ENCODE measurements around the gene GPR85.
"Not testable (repeated sequence)": the region's sequence is repeated elsewhere in the genome, so short reads cannot be mapped to it uniquely, and the experiment has no call there.

The GPR85 gene

GRCh38 chr7:113086431-113086888 is at the start of gene GPR85:
TSS of gene GPR85 (minus strand) at chr7:113086827. CDS start at chr7:113084721, 2,106 bp downstream.
- DNase-seq, result no peak

DNA sequence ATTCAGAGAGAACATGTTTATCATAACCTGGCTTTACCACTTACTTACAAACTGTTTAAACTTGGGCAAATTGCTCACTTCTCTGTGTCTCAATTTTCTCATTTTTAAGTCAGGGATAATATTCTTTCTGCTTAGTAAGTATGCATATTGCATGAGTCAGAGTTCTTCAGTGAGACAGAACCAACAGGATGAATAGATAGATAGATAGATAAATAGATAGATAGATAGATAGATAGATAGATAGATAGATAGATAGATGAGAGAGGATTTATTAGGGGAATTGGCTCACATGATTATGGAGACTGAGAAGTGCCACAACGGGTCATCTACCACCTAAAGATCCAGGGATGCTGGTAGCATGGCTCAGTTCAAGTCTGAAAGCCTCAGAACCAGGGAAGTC is 47.4 kb upstream of the GPR85 start:
- no peak for DNase-seq

GRCh38 chr7:113131367-113131766 is 44.7 kb upstream of the GPR85 start:
- DNase-seq, result no peak

- no peak for DNase-seq
These were observed 41.4 kb upstream of the GPR85 start for GRCh38 chr7:113128031-113128430.

DNA sequence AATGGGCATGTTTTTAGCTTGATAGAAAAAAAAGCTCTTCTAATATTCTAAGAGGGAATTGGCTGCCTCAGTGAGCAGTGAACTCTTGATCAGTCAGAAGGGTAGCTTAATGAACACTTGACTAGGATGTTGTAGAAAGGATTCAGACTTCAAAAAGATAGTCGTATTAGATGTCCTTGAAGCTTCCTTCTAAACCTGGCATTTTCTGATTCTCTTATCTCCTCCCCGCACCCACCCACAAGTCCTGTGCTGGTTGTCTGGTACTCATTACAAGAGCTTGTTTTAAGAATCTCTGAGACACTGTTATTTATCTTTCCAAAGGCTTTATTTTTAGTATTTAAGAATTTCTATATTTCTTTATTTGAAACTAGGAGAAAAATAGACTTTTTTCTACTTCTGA is 39.1 kb upstream of the GPR85 start:
- no peak for DNase-seq

DNA sequence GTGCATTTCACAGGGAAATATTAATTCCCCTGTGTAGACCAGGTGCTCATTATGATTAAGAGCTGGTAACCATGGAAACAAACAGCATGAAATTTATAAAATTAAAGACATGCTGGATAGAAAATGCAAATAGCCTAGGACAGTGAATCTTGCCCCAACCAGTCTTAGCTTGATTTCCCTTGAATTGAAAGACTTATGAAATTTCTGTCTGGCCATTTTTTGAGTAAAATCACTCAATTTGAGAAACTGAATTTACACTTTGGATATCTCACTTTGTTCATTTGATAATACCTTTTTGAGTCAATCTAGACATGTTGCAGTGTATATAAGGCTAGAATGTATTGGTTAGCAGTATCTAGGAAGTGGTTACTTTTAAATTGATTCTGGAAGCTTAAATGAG is 36.1 kb upstream of the GPR85 start:
- no peak for DNase-seq

DNA sequence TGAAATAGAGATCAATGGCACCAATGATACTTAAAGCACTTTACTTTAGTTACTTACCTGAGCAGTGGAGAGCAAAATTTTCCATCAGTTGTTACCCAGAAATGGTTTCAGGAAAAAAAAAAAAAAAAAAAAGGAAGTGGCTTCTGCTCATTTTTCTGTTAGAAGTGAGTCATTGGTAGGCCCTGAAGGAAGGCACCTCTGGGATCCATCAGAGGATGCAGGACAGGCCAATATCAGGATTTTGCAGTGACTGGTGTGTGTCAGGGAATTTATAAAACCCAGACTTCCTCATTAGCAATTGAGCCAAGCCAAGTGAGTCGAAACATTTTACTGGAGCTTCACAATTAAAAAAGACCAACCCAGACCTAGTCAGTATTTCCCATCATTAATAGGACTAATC is 34.0 kb upstream of the GPR85 start:
- no peak for DNase-seq

DNA sequence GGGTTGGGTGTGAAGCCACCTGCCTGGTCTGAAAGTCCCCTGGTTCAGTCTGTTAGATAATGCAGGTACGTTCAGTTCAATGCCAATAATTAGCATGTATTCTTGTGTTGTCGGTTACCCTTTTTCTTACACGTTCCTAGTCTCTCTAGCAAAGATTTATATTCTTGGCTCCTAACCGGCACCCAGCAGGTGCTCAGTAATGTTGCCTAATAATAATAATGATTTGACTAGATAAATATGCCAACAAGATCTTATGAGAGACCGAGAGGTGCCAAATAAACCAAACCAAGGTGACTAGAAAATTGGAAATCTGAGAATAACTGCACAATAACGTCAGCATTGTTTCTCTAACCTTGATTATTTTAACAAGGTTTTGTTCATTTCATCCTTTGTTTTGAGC is 32.8 kb upstream of the GPR85 start:
- DNase-seq, result no peak

GRCh38 chr7:113118074-113118959 is 31.7 kb upstream of the GPR85 start, which contains the start of gene SMIM30:
TSS of gene SMIM30 (minus strand) at chr7:113118554. CDS start at chr7:113117578, 976 bp downstream.
- DNase-seq, result peak; percentile 79

- DNase-seq, result not testable (repeated sequence)
These were observed 30.7 kb upstream of the GPR85 start for GRCh38 chr7:113117374-113117774.

DNA sequence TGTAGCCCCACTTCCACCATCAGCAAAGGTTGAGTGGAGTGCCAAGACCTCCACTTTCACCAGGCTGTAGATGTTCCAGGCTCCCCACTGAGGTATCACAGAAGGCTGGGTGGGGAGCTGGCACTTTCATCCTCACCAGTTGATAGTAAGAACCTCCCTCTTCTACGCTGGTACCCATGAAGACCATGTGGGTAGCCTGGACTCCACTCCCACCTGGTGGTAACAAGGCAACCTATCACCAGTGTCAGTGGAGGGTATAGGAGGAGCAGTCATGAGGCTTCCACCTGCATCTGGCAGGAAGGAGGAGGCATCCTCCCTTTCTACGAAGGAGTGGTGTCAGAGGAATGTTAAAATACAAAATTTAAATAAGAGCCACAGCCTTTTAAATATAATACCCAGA is 27.3 kb upstream of the GPR85 start:
- DNase-seq, result no peak

- DNase-seq, result no peak
These were observed 23.1 kb upstream of the GPR85 start for GRCh38 chr7:113109718-113110117.

GRCh38 chr7:113100121-113100603 is 13.5 kb upstream of the GPR85 start:
- no peak for DNase-seq

DNA sequence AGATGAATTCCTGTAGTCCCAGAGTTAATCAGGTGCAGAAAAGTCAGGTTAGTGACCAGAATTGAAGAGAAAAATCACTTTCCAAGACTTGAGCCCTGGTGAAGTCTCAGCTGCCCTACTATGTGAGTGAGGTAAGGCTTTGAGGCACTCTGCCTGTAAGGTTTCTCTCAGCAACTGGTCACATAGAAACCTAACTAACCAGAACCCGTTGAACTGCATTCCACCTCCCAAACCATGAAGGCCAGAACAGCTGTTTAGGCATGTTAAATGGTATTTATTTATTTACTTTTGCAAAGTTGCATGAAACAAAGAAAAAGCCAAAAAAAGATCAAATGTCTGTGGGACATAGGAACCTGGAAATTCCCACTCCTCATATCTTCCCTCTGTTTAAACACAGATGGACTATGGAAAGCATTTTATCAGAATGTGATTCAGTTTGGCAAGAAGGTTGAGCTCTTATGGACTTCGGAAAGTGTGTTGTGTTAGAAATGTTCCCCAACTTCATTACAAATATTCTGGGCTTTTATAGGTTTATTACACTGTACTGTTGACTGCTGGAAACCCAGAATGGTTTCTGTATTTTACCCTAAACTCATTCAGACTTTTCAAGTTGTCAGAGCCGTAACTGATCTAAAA is 12.8 kb upstream of the GPR85 start:
- no peak for DNase-seq

GRCh38 chr7:113094517-113095249 is 8.1 kb upstream of the GPR85 start:
- no peak for DNase-seq

DNA sequence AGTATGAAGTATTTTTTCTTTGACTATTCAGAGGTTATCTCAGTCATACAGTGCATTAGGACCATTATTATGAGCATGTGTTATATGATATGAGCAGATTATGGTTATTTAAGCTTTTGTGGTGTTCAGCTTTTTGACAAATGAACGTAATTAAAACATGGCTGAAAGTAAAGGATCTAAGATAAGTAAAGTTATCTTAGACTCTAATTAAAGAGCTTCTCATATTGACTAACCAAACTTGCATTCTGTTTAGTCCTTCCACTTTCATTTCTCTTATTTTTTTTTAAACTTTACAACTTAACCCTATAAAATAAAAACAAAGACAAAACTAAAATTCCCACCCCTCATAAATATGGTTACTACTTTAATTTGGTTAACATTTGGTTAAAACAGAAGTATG is 6.9 kb upstream of the GPR85 start:
- DNase-seq, result no peak

- DNase-seq, result no peak
These were observed 6.1 kb upstream of the GPR85 start for GRCh38 chr7:113092762-113093161.

GRCh38 chr7:113087071-113087998 is 708 bp upstream of the GPR85 start:
- DNase-seq, result no peak

GRCh38 chr7:113085781-113086390 is 741 bp downstream of the GPR85 start:
- no peak for DNase-seq

DNA sequence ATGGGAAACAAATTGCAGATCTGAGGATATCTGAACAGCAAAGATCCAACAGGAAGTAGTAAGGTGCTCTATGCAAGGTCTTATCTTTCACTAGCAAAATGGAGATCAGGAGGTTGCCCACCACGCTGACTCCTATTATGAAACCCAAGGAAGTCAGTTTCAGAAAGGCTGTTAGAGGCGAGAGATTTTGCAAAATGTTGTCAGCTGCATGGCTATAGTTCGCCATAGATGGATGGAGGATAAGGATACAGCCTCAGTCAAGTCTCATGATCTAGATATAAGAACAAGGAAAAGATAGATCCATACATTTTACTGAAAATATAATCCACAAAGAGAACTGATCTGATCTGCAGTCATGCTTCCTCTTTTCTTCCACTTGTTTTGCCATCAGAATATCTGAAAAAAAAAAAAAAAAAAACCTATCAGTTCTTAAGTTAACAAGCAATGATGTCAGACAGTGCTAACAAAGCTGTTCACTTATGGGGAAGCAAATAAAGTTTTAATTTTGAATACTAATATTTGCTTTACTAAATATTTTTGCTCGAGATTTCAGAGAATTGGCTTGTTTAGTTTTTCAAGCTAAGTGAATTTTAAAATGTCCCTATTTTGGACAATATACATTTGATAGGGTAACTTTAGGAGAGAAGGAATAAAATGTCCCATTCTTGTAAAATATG is 2.0 kb downstream of the GPR85 start:
- DNase-seq, result no peak
